ENCODE results near the gene SYNE3.
A peak's percentile ranks its signal among the peaks of the same experiment; 100 is the strongest.

Gene SYNE3, protein sequence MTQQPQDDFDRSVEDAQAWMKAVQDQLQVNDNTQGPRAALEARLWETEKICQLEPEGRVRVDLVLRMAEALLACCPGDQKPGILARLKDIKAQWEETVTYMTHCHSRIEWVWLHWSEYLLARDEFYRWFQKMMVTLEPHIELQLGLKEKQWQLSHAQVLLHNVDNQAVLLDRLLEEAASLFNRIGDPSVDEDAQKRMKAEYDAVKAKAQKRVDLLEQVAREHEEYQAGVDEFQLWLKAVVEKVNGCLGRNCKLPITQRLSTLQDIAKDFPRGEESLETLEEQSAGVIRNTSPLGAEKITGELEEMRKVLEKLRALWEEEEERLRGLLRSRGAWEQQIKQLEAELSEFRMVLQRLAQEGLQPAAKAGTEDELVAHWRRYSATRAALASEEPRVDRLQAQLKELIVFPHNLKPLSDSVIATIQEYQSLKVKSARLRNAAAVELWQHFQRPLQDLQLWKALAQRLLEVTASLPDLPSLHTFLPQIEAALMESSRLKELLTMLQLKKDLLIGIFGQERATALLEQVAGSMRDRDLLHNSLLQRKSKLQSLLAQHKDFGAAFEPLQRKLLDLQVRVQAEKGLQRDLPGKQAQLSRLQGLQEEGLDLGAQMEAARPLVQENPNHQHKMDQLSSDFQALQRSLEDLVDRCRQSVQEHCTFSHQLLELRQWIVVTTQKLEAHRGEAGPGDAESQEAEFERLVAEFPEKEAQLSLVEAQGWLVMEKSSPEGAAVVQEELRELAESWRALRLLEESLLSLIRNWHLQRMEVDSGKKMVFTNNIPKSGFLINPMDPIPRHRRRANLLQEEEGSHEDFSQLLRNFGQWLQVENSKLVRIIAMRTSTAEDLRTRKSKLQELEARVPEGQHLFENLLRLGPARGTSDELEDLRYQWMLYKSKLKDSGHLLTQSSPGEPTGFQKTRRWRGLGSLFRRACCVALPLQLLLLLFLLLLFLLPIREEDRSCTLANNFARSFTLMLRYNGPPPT

DNA sequence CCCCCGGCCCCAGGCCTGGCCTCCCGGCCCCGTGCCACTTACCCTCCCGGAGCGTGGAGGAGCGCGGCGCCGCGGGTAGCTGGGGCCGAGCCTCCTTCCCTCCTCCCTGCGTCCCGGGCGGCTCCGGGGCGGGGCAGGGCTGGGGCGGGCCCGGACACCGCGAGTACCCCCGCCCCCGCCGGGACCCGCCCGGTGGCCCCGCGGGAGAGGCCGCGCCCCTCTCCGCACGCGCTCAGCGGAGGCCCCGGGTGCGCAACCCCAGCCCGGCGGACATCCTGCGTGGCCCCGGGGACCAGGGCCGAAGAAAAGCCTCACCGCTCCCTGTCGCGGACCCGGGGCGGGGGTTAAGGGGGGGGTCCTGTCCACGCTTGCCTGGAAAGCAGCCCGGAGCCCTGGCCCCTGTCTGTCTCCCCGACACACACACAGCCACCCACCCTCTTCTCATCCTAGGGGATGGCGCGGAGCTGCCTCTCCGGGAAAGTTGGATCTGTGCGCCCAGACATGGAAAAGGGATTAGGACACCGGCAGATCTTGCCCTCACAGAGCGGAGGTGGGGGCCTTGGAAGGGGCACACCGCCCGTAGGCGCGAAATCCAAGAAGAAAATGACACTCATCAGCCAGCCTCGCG is at the start of gene SYNE3:
Gene SYNE3 (minus strand): TSS at position 97 of the 628 bp plus-strand sequence. CDS start 40,829 bp downstream, outside the sequence.
- H3K4me3 ChIP-seq (ENCODE audit: low read length): peak within 1 kb of the TSS; percentile 87
- DNase-seq (ENCODE audit: low read depth): peak; percentile 85
- H3K27me3 ChIP-seq (replicated peaks; ENCODE audit: control insufficient read depth, insufficient read depth, low read length): no peaks in the 10 kb centered on the region
- H3K36me3 ChIP-seq (ENCODE audit: control insufficient read depth, insufficient read depth, low read length, severe bottlenecking): no peaks in the 10 kb centered on the region
- H3K9me3 ChIP-seq (ENCODE audit: control insufficient read depth, low read length): no peaks in the 10 kb centered on the region
- peak within 1 kb of the TSS; percentile 89 for H3K9ac ChIP-seq (ENCODE audit: low read length)
- H3K4me1 ChIP-seq (ENCODE audit: control insufficient read depth, insufficient read depth, low read length): peaks cover 73% of the 10 kb centered on the region

DNA sequence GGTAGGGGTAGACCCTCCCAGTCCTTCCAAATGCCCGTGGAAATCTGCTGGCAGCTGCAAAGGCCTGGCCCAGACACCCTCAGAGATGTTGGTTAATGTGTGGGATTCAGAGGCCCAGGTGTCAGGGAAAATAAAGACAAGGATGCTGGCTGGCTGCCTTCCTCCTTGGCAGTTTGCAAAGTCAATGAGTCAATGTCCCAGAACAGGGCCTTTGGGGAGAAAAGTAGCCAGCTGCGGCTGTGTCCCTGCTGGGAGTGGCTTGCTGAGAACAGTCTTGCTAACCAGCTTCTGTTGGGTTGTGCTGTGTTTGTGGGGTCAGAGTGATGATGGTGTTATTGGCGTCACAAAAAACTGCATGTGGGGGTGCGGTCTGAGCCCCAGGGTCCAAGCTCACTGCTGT is 47.6 kb upstream of the SYNE3 start:
- Histone ChIP-seq H3K9ac (ENCODE audit: low read length) (no peak overlapping the region), H3K4me3 (ENCODE audit: low read length) (no peak overlapping the region), H3K36me3 (ENCODE audit: control insufficient read depth, insufficient read depth, low read length, severe bottlenecking) (no peaks in the 10 kb centered on the region), H3K4me1 (ENCODE audit: control insufficient read depth, insufficient read depth, low read length) (peaks cover 5% of the 10 kb centered on the region), H3K27me3 (replicated peaks; ENCODE audit: control insufficient read depth, insufficient read depth, low read length) (peaks cover 13% of the 10 kb centered on the region), H3K9me3 (ENCODE audit: control insufficient read depth, low read length) (no peaks in the 10 kb centered on the region)
- no peak for DNase-seq (ENCODE audit: low read depth)

DNA sequence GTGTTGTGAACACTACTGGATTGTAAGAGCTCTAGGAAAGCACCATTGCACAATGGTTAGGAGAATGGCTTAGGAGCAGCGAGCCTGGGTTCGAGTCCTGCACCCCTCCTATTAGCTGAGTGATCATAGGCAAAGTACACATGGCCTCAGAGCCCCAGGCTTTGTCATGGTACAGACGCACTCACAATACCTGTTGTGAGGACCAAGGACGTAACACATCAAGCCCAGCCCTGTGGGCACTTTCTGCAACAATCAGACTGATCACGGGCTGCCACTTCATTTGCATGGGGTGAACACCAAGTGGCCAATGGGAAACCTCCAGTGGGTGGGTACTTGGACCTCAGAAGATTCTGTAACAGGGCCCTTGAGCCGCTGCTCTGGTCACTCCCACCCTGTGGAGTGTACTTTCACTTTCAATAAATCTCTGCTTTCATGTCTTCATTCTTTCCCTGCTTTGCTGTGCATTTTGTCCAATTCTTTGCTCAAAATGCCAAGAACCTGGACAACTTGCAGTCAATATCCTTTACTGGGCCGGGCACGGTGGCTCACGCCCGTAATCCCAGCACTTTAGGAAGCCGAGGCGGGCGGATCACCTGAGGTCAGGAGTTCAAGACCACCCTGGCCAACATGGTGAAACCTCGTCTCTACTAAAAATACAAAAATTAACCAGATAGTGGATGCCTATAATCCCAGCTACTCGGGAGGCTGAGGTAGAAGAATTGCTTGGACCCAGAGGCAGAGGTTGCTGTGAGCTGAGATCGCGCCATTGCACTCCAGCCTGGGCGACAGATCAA is 46.6 kb upstream of the SYNE3 start:
- Histone ChIP-seq H3K9me3 (ENCODE audit: control insufficient read depth, low read length) (no peaks in the 10 kb centered on the region), H3K27me3 (replicated peaks; ENCODE audit: control insufficient read depth, insufficient read depth, low read length) (peaks cover 12% of the 10 kb centered on the region), H3K9ac (ENCODE audit: low read length) (no peak overlapping the region), H3K4me3 (ENCODE audit: low read length) (peak overlapping the region; percentile 70), H3K36me3 (ENCODE audit: control insufficient read depth, insufficient read depth, low read length, severe bottlenecking) (no peaks in the 10 kb centered on the region), H3K4me1 (ENCODE audit: control insufficient read depth, insufficient read depth, low read length) (peaks cover 5% of the 10 kb centered on the region)
- peak; percentile 57 for DNase-seq (ENCODE audit: low read depth)

DNA sequence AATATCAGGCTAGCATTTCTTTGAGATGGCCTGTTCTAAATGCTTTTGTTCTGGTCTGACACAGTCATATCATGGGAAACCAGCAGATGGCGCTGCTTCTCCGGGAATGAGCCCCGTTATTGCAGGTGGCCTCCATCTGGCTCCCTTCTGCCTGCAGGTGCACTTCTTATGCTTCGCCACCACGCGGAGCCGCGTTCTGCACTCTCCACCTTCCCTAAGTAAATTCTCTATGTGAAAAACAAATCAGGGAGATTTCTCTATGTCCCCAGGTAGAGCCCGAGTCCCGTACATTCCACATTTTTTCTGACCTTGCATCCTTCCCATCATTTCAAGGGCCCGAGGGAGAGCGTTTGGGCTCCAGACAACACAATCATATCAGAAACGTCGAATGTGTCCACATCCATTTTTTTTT is 44.6 kb upstream of the SYNE3 start:
- Histone ChIP-seq H3K9me3 (ENCODE audit: control insufficient read depth, low read length) (no peaks in the 10 kb centered on the region), H3K4me1 (ENCODE audit: control insufficient read depth, insufficient read depth, low read length) (peaks cover 5% of the 10 kb centered on the region), H3K9ac (ENCODE audit: low read length) (no peak overlapping the region), H3K36me3 (ENCODE audit: control insufficient read depth, insufficient read depth, low read length, severe bottlenecking) (no peaks in the 10 kb centered on the region), H3K27me3 (replicated peaks; ENCODE audit: control insufficient read depth, insufficient read depth, low read length) (peaks cover 5% of the 10 kb centered on the region), H3K4me3 (ENCODE audit: low read length) (no peak overlapping the region)
- peak; percentile 86 for DNase-seq (ENCODE audit: low read depth)

DNA sequence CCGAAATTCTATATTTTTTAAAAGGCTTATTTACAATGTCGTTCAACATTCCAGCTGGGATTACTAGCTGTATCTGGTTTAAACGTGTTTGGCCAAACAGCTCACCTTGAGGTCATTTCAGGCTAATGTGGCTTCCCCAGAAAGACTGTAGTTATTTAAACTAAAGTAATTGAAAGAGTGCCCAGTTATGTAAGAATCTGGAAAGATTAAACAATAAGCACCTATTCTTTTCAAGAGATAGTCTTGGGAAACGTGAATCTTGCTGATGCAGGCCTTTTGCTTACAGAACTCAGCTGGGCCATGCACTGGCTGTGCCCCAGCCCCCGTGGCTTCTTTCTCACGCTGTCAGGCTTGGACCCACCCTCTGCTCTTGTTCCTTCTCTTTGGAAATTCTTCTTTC is 42.8 kb upstream of the SYNE3 start:
- Histone ChIP-seq H3K36me3 (ENCODE audit: control insufficient read depth, insufficient read depth, low read length, severe bottlenecking) (no peaks in the 10 kb centered on the region), H3K4me3 (ENCODE audit: low read length) (no peak overlapping the region), H3K9me3 (ENCODE audit: control insufficient read depth, low read length) (no peaks in the 10 kb centered on the region), H3K4me1 (ENCODE audit: control insufficient read depth, insufficient read depth, low read length) (peaks cover 2% of the 10 kb centered on the region), H3K9ac (ENCODE audit: low read length) (no peak overlapping the region), H3K27me3 (replicated peaks; ENCODE audit: control insufficient read depth, insufficient read depth, low read length) (peaks cover 5% of the 10 kb centered on the region)
- no peak for DNase-seq (ENCODE audit: low read depth)

DNA sequence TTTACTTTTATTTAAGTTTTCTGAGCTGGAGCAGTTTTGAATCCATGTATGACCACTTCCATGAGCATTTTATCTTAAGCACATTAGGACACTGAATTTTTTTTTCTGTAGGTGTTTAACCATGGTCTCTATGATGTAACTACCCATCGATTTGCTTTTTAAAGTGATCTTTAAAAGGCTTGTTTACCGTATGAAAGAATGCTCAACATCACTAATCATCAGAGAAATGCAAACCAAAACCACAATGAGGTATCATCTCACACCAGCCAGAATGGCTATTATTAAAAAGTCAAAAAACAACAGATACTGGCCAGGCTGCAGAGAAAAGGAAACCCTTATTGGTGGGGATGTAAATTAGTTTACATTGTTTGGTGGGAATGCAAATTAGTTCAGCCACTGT is 41.4 kb upstream of the SYNE3 start:
- Histone ChIP-seq H3K27me3 (replicated peaks; ENCODE audit: control insufficient read depth, insufficient read depth, low read length) (peaks cover 5% of the 10 kb centered on the region), H3K9ac (ENCODE audit: low read length) (no peak overlapping the region), H3K4me3 (ENCODE audit: low read length) (no peak overlapping the region), H3K4me1 (ENCODE audit: control insufficient read depth, insufficient read depth, low read length) (no peaks in the 10 kb centered on the region), H3K9me3 (ENCODE audit: control insufficient read depth, low read length) (no peaks in the 10 kb centered on the region), H3K36me3 (ENCODE audit: control insufficient read depth, insufficient read depth, low read length, severe bottlenecking) (no peaks in the 10 kb centered on the region)
- DNase-seq (ENCODE audit: low read depth): no peak

DNA sequence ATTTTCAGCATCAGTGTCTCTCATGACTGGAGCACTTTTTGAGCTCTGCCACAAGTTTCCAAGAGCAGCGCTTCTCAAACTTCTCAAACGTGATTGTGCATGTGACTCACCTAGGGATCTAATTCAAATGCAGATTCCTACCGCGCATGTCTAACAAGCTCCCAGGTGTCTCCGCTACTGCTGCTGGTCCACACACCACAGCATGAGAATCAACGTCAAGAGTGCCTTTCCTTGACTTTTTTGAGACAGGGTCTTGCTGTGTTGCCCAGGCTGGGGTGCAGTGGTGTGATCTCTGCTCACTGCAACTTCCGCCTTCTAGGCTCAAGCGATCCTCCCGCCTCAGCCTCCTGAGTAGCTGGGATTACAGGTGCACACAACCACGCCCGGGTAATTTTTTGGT is 40.8 kb upstream of the SYNE3 start:
- DNase-seq (ENCODE audit: low read depth): no peak

DNA sequence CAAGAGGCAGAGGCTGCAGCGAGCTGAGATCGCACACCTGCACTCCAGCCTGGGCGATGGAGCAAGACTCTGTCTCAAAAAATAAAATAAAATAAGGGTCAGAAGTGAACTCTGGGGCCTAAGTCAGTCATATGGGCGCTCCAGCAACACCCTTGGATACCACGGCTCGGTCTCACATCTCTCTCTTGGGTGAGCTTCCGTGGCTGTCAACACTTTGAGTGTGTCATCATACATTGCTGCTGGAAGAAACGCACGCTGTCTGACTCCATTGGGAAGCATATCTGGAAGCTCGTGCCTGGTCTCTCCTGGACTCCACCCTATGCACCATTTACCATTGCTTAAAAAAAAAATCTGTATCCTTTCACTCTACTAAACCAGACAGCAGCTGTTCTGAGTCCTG is 38.6 kb upstream of the SYNE3 start:
- H3K27me3 ChIP-seq (replicated peaks; ENCODE audit: control insufficient read depth, insufficient read depth, low read length): no peaks in the 10 kb centered on the region
- no peak overlapping the region for H3K9ac ChIP-seq (ENCODE audit: low read length)
- no peaks in the 10 kb centered on the region for H3K4me1 ChIP-seq (ENCODE audit: control insufficient read depth, insufficient read depth, low read length)
- no peak overlapping the region for H3K4me3 ChIP-seq (ENCODE audit: low read length)
- H3K9me3 ChIP-seq (ENCODE audit: control insufficient read depth, low read length): no peaks in the 10 kb centered on the region
- H3K36me3 ChIP-seq (ENCODE audit: control insufficient read depth, insufficient read depth, low read length, severe bottlenecking): no peaks in the 10 kb centered on the region
- no peak for DNase-seq (ENCODE audit: low read depth)

More for the DNA sequence above, 40.8 kb upstream of the SYNE3 start:
- Histone ChIP-seq H3K9me3 (ENCODE audit: control insufficient read depth, low read length) (no peaks in the 10 kb centered on the region), H3K4me1 (ENCODE audit: control insufficient read depth, insufficient read depth, low read length) (no peaks in the 10 kb centered on the region), H3K4me3 (ENCODE audit: low read length) (no peak overlapping the region), H3K9ac (ENCODE audit: low read length) (no peak overlapping the region), H3K36me3 (ENCODE audit: control insufficient read depth, insufficient read depth, low read length, severe bottlenecking) (no peaks in the 10 kb centered on the region), H3K27me3 (replicated peaks; ENCODE audit: control insufficient read depth, insufficient read depth, low read length) (no peaks in the 10 kb centered on the region)

DNA sequence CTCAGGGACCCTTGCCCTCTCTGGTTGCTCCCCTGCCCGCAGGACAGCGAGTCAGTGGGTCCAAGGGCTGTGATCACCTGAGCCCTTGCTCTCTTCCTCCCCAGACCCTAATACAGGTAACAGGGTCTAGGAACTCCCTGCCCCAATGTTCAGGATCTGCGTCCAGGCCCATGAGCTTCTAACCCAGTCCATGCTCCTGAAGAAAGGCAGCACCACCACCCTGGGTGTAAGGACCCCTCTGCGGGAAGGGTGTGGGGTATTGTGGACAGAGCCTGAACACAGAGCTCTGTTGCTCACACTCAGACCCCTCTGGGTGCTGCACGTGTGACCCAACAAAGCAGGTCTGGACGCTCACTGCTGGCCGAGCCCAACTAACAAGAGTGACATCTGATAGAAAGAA is 36.7 kb upstream of the SYNE3 start:
- Histone ChIP-seq H3K4me1 (ENCODE audit: control insufficient read depth, insufficient read depth, low read length) (peaks cover 4% of the 10 kb centered on the region), H3K4me3 (ENCODE audit: low read length) (no peak overlapping the region), H3K36me3 (ENCODE audit: control insufficient read depth, insufficient read depth, low read length, severe bottlenecking) (no peaks in the 10 kb centered on the region), H3K27me3 (replicated peaks; ENCODE audit: control insufficient read depth, insufficient read depth, low read length) (no peaks in the 10 kb centered on the region), H3K9me3 (ENCODE audit: control insufficient read depth, low read length) (no peaks in the 10 kb centered on the region), H3K9ac (ENCODE audit: low read length) (no peak overlapping the region)
- DNase-seq (ENCODE audit: low read depth): no peak

DNA sequence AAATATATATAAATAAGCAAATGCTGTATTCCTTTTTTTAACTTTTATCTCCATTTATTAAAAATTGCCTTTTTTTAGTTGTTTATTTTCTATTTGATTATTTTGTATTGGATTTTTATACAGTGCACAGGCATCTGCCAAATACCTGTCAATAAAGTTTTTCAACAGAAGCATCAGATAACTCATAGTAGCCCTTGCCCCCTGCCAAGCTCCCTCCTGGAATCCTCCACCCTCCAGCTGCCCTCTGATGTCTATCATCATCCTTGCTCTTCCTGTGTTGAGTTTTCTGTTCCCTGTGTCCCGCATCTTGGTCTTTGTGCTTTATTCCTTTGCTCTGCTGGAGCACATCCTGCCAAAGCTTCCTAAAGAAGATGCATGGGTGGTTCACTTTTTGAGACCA is 35.0 kb upstream of the SYNE3 start:
- Histone ChIP-seq H3K27me3 (replicated peaks; ENCODE audit: control insufficient read depth, insufficient read depth, low read length) (no peaks in the 10 kb centered on the region), H3K4me1 (ENCODE audit: control insufficient read depth, insufficient read depth, low read length) (peaks cover 14% of the 10 kb centered on the region), H3K9ac (ENCODE audit: low read length) (no peak overlapping the region), H3K4me3 (ENCODE audit: low read length) (no peak overlapping the region), H3K36me3 (ENCODE audit: control insufficient read depth, insufficient read depth, low read length, severe bottlenecking) (peaks cover 6% of the 10 kb centered on the region), H3K9me3 (ENCODE audit: control insufficient read depth, low read length) (no peaks in the 10 kb centered on the region)
- DNase-seq (ENCODE audit: low read depth): no peak

All from adipocyte (in vitro differentiated cells).